ENCODE results near the gene PRDM16.

PRDM16 gene

DNA sequence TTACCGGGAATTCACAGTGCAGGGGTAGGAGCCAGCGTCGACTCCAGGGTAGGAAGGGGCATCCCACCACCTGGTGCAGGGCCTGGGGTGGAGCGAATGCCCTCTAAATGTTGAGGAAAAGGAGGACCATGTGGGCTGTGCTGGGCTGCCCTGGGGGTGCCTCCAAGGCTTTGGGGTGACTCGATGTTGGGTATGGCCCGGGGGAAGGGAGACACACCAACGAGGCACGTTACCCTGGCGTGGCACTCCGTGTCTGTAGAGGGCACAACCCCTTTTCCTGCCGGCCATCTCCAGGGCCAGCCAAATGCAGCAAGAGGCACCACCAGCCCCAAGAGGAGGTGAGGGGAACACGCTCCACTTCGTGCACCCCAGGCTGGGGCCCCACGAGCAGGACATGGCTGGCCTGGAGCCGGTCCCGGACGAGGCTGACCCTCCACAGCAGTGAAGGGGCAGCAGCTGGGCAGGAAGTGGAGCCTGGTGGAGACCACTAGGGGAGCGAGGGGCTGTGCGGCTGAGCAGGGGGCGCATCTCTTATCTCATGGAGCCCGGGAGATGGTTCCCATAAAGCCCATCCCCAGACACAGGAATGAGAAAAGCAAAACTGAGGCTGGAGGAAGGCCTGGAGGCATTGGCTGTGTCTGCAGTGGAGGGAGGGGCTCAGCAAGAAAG lies 36.5 kb upstream of the PRDM16 start:
- no peak for DNase-seq (ENCODE audit: low read depth)

DNA sequence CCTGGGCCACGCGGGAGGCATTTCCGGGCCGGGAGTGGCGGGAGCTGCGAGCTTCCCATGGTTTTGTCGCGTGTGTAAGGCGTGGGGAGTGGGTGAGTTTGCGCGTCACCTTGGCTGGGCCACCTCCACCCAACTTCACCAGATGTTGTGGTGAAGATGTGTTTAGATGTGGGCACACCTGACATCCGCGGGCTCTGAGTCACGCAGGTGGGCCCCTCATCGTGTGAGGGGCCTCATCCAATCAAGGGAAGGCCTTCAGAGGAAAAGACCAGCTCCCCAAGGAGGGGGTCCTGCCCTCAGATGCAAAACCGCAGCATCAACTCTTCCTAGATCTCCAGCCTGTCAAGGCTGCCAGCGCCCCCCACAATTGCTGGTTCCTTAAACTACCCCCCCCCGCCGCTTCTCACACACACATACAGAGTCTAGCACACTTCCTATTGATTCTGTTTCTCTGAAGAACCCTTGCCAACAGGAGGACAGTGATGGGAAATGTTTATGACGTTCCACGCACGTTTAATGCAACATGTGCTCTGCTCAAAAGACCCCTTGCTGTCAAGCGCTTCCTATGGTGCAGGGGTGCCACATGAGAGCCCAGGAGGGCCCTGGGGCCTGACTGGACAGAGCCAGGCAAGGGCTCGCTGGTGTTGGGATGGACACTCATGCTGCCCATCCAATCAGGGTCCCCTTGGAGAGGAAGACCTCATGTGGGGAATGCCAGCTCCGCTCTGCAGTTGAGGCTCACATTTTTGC lies 35.8 kb upstream of the PRDM16 start:
- no peak for DNase-seq (ENCODE audit: low read depth)

DNA sequence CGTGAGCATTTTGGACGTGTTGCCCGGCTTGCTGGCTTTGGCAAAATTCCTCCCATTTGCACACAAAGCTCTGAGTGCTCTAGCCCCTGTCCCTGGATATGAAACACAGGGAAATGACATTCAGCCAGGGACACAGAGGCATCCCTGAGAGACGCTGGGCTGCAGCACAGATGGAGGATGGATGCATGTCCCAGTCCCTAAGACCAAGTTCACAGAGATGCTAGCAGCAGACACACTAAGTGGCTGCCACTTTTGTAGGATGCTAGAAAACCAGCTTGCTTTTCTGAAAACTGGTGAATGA lies 35.3 kb upstream of the PRDM16 start:
- DNase-seq (ENCODE audit: low read depth) = no peak

DNA sequence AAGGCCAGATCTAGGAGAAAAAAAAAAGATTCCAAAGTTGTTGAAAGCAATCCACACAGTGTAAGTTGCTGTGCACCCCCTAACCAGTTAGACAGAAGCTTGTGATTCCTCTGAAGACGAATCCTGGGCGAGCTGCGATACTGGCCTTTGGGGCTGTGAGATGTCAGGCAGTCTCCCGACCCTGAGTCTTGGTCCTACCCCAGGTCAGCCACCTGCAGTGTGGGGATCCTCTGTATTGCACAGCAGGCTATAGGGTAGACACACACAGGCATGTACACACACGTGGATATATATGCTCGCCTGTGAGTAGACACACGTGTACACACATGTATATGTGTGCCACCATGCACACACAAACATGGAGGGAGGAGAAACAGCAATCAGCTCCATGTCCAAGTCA lies 34.8 kb upstream of the PRDM16 start:
- no peak for DNase-seq (ENCODE audit: low read depth)

DNA sequence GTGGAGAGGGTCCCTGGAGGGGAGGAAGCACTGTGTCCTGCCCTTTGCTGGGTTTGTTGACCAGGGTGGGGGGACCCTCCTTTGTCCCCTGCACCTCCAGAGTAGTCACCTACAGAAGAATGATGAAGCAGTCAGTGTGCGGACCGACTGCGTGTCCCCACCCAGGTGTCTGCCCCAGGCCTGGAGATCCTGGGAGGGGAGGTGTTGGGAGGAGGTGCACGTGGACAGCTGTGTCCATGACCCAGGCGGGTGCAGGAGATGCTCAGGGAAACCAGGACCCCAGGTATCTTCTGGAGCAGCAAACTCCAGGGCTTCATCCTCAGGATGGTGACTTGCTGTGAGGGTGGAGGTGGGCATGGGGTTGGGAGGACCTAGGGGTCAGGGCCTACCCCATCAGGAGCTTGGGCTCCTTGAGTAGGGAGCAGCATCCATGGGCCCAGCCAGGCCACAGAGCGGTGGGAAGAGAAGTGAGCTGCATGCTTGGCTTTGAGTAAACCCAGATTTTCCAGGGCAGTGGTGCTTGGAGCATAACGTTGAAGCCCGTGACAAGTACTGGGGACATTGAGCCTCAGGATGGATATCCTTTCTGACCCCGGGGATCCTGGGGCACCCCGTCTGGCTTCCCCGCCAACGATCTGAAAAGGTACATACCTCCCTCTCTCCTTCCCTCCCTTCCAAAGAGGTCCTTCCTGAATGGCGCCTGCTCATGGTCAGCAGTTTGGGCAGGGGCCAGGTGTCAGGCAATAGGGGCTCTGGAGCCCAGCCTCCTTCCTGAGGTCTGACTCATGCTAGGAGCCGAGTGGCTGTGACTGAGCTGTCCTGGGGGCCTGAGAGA lies 34.1 kb upstream of the PRDM16 start:
- no peak for DNase-seq (ENCODE audit: low read depth)

DNA sequence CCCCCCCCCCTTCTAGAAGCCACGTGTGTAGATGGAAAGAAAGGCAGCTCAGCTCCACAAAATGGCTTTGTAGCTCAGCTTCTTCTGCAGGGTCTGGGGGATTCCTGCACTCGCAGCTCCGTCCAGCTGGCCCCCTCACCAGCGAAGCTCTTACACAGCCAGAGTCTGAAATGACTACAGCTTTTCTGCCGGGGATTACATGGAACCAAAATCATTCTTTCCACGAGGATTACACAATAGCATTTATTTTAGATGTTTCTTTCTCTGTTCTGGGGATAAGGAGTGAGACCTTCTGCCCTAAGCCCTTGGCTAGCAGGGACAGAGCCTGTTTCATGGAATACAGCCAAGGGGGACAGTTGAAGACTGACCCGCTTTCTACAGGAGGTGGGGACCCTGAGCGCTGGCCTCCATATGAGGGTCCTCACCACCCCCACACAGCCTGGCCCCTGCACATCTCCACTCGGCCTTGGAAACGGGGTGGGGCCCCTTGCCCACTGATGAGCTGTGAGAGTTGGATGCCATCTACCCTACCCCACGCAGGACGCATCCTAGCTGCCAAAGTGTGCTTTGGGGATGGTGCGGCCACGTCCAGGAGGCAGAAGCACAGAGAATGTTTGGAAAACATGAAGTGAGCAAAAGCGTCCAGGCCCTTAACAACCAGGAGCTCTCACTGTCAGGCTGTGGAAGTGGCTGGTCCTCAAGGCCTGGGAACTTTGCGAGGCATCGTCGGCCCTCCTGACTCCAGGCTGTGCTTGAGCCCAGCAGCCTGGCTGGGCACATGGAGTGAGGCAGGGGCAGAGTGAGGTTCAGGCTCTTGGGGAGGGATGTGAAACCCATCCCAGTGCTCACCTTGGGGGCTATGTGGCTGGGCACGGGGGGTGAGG lies 33.2 kb upstream of the PRDM16 start:
- DNase-seq (ENCODE audit: low read depth) = no peak

DNA sequence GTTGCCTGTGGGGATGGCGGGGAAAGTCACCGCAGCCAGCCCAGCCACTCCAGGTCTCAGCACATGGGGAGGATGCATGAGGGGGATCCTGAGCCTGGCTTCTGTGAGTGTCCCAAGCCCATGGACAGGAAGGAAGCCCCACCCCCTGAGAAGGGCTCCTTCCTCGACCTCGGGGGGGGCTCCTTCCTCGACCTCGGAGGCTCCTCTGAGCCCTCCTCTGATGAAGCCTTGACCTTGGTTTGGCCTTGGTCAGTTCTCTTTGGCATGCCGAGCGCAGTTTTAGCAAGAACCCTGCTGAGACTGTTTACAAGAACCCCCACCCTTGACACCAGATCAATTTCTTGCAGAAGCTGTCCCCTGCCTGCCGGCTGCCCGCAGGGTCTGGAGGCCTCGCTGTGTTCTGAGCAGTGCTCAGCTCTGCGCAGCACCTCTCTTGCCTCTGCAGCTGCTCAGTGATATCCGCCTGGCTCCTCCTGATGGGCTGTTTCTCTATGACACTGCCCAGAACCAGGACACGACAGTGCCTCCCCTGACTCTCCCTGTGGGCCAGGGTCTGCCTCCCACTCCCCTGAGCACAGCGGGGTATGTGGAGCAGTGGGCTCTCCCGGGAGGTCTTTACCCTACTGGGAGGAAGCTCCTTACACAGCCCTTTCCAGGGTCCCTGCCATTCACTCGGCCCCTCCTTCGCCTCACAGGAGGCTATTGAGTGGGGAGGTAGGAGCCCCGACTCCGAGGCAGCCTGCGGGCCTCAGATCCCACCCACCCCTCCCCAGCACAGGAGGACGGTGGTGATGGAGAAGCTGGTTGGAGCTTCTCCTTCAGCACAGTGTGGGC lies 32.3 kb upstream of the PRDM16 start:
- DNase-seq (ENCODE audit: low read depth) = no peak

DNA sequence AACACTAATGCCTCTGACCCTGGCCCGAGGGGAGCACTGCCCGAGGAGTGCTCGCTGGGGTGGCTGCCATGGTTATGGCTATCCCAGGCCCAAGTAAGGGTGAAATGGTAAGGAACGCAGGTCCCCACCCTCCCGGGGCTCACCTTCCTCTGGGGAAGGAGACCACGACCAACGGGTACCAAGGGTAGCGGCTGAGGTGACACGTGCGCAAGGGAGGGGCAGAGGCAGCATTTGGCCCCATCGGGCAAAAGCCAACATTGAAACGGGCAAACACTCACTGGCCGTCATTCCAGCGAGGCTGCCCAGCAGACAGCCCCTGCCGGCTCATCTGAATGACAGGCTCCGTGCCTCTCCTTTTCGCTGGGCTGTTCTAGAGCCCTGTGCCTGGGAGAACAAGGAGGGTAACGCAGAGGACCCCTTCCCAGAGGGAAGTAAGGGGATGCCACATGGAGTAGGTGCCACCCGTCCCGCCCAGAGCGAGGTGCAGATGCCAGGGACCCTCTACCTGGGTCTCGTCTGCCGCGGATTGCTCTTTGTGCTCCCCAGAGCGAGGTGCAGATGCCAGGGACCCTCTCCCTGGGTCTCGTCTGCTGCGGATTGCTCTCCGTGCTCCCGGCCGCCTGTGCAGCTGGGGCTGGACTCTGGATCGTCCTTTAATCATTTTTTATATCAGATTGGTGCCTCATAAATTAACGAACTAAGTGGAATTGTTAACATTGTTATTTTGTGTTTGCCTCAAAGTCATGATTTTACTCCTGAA lies 31.5 kb upstream of the PRDM16 start:
- no peak for DNase-seq (ENCODE audit: low read depth)

DNA sequence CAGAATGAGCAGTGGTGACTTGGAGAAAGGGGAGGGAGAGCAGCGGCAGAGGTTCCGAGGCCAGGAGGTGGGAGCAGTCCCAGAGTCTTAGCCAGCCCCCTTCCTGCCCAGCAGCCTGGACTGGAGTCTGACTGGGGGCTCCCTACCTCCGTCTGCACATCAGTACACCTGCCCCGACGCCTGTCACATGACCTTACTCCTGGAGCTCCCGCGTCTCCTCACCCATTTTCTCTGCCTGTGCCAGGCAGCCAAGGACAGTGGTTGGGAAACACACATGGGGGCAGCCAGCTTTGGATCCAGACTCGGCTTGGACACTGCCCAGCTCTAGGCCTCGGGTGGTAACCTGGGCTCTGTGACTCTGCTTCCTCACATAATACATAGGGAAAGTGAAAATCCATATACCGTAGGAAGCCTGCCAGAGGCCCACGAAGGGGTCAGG lies 30.9 kb upstream of the PRDM16 start:
- no peak for DNase-seq (ENCODE audit: low read depth)

DNA sequence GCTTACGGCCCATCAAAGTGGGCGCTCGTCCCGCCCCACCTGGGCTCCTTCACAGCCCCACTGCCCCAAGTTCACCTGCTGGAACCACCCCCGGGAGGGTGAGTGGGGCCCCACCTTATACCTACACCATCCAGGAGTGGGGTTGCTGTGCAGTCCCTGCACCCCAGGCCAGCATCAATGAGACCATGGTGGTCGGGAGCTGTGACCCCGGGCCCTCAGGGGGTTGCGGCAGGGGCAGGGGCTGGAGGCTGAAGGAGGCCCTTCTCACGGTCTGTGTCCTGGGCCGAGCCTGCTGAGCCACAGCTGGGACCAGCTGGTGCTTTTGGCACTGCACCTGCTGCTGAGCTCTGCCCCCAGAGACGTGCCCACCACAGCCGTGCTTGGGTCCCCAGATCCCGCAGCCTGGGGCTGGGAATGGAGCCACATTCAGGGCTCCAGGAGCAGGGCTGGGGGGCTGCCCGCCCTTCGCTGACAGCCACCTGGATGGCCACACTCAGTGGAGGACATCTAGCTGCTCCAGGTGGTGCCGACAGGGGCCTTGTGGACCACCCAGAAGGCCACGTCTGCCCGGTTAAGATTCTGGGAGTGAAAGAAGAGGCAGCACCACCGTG lies 30.3 kb upstream of the PRDM16 start:
- DNase-seq (ENCODE audit: low read depth) = no peak

DNA sequence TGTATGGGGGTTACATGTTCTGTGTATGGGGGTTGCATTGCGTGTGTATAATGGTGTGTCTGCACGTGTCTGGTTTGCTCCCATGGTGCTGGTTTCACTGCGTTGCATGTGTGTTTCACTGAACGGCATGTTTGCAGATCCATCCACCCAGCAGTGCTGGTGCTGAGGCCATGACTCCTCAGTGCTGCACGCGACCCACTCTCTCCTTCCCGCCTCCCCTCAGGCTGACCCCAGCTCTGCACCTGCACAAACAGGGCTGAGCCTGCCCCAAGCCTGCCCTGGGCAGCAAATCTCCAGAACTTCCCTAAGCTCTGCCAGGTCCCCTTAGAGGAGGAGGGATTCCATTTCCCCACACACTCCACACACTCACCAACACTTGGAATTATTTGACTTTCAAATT lies 29.0 kb upstream of the PRDM16 start:
- DNase-seq (ENCODE audit: low read depth) = no peak

DNA sequence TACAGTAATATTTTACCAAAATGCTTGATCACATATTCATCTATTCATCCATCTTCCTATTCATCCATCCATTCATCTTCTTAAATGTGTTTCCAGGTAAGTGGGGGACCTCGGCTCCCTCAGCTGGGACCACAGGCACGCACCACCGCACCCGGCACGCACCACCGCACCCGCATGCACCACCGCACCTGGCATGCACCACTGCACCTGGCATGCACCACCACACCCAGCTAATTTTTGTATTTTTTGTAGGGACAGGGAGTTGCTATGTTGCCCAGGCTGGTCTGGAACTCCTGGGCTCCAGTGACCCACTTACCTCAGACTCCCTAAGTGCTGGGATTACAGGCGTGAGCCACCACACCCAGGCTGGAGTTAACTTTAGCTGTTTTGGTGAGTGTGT lies 26.5 kb upstream of the PRDM16 start:
- no peak for DNase-seq (ENCODE audit: low read depth)

DNA sequence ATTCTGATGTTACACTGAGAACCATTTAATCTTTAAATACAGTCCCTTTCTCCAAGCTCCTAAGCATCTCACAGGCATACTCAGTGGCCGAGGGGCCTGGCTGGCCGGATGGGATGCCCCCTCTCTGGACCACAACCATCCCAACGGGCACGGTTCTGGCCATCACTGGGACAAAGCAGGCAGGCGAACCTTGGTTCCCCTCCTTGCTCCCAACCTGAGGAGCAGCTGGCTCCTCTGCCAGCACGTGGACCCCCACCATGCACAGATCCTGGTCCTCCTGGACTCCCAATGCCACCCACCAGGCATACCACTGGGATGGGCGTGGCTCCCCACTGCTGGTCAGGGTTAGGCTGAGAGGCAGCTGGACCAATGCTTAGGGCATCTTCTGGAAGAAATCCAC lies 19.8 kb upstream of the PRDM16 start:
- no peak for DNase-seq (ENCODE audit: low read depth)

DNA sequence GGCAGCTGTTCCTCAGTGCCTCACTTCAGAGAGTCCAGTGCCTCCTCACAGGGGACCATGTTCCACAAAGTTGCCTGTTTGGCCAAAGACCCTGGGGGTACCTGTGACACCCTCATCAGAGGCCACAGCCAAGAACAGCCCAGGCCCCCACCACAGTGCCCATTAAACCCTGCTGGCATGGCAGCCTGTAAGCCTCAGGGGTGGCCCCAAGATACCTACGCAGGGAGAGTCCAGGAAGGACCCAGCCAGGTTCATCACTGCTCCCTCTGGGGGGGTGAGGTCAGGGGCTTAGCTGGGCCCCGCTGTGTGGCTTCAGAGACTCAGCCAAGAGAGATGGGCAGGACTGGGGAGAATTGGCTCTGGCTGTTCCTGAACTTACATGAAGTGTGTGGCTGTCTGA lies 19.1 kb upstream of the PRDM16 start:
- no peak for DNase-seq (ENCODE audit: low read depth)

DNA sequence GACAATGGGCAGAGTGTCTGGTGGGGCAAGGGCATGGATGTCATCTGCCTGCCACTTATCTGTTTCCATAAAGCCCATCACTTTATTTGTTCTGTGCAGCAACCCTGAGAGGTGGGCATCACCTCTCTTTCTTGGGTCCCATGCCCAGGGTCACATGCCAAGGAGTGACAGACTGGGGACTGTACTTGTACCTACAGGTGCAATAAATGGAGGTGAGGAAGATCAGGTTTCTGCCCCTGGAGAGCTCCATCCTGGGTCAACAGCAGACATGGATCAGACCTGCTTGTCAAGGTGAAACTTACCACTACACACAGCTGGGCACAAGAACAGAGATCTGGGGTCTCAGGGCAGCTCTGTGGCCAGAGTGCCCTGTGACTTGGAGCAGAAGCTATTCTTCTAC lies 18.4 kb upstream of the PRDM16 start:
- DNase-seq (ENCODE audit: low read depth) = no peak

DNA sequence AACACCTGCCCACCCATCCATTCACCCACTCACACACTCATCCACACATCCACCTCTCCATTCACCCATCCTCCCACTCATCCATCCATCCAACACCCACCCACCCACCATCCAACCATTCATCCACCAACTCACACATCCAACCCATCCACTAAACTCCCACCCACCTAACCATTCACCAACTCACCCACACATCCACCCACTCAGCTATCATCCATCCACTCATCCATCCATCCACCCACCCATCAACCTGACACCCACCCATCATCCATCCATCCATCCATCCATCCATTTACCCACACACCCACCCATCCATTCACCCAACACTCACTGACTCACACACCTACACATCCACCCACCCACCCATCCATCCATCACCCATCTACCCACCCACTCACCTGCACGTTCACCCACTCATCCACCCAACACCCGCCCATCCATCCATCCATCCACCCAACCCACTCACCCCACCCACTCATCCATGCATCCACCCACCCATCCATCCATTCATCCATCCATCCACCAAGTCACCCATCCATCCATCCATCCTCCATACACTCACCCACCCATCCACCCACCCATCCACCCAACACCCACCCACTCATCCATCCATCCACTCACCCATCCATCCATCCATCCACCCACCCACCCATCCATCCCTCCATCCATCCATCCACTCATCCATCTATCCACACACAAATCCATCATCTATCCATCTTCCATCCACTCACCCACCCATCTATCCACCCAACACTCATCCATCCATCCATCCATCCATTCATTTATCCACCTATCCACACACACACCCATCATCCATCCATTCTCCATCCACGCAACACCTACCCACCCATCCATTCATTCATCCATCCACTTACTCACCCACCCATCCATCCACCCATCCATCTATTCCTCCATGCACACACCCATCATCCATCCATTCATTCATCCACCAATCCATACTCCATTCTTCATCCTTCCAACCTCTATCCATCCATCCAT lies 17.4 kb upstream of the PRDM16 start:
- no peak for DNase-seq (ENCODE audit: low read depth)

DNA sequence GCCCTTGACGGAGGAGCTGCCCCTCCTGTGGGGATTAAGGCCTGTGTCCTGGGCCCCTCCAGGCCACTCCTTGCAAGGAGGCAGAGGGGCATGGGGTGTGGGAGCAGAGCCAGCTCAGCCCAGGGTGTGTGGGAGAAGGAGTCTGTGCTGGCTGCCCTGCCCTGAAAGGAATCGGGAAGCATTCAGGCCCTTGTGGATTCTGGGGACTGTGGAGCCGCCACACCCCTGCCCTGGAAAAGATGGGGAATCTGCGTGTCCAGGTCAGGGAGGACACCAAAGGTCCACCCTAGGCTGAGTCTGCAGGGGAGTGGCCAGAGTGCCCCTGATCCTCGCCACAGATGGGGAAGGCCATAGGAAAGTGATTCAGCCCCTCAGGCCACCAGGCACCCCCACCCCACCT lies 16.5 kb upstream of the PRDM16 start:
- DNase-seq (ENCODE audit: low read depth) = no peak

DNA sequence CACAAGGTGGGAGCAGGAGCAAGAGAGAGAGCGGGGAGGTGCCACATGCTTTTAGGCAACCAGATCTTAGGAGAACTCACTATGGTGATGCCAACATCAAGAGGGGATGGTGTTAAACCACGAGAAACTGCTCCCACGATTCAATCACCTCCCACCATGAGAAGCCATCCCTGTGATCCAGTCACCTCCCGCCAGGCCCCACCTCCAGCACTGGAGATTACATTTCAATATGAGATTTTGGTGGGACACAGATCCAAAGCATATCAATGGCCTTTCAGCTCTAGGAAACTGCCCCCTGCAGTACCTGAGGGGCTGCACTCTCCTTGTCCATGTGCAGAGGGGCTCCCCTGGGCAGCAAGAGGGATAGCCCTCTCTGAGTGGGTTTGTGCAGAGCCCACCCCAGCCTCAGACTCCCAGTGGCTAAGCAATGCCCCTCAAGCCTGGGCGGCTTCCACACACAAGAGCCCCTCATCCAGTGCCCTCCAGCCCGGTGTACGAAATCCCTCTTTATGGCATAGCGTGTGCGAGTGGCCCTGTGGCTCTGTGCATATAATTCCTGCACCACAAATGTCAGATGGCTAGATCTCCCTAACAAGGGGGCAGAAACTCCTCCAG lies 15.5 kb upstream of the PRDM16 start:
- DNase-seq (ENCODE audit: low read depth) = no peak

Data from stimulated activated CD8-positive, alpha-beta memory T cell treated with anti-CD3 and anti-CD28 coated beads, Interleukin-15, amount 100 ng/mL, for 24 hours (primary cell).